GM21526 (cell line): Measurements from ENCODE around the gene FZR1.

Experiments used
- ATAC-seq: cut with Tn5 transposase; IDR thresholded peaks from one replicate; pipeline ENCODE4 v1.9.1; 2021; ENCODE audit warnings: moderate library complexity; ENCODE audit not compliant: unreplicated experiment, low FRiP score

The FZR1 gene

DNA sequence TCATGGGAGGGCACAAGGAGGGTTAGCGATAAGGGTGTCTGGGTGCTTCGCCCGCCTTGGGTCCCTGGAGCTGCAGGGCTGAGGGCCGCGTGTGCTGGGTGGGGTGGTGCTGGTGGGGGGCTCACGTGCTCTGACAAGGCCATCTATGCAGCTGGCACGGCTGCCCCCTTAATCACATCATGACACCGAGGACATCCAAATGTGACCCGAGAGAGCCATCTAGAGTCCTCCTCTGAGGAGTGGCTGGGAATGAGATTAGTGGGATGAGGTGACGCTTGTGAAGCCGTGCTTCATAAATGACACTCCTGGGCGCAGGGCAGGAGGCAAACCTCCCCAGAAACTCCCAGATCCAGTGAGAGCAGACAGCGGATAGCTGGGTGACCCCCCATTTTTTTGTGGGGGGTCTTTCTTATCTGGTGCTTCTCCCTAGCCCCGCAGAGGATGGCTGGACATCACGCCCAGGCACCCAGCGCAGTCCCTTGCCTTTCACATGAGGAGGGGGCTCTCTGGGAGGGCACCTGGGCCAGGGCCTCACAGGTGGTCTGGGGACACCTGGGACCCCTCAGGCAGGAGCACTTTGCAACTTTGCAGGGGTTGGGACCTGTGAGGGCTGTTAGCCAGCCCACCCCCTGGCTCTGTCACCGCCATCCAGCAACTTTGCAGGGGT lies 6.6 kb downstream of the FZR1 start:
- no peak for ATAC-seq

DNA sequence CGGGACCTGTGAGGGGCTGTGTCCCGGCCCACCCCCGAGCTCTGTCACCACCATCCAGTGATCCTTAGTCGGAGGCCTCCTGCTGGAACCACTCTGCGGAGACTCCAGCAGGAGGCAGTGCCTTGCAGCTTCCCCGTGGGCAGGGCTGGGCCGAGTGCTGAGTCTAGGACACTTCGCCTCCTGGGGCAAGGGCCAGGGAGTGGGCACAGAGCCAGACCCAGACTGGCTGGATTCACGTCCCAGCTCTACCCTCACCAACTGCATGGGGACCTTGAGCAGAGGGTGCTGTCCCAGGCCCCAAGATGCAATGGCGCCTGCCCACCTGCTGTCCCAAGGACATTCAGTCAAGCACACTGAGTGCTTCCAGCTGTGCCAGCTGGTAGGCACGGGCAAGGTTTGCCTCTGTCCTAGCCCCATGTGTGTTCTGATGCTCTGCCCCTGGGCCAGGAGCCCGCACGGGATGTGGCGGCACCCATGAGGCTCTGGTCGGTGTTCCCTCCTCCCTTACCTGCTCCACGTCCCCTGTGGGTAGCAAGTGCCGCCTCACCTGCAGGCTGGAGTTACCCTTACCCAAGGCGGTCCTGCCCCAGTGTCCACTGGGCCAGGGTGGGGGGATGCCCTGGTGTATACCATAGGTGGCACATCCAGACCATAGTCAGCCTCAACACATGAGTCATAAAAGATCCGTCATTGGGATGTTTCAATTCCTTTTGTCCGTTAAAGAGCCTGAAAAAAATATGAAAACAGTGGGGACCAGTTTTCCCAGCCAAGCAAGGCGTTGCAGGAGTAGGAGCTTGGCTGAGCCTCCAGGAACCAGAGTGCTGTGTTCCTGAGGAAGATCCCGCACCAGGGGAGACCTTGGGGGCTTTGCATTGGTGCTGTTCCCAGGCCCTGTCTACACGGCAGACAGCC lies 7.4 kb downstream of the FZR1 start:
- ATAC-seq: no peak

- ATAC-seq: no peak
These were observed 8.8 kb downstream of the FZR1 start for GRCh38 chr19:3514930-3515329.

GRCh38 chr19:3515891-3516422 lies 9.8 kb downstream of the FZR1 start:
- no peak for ATAC-seq

DNA sequence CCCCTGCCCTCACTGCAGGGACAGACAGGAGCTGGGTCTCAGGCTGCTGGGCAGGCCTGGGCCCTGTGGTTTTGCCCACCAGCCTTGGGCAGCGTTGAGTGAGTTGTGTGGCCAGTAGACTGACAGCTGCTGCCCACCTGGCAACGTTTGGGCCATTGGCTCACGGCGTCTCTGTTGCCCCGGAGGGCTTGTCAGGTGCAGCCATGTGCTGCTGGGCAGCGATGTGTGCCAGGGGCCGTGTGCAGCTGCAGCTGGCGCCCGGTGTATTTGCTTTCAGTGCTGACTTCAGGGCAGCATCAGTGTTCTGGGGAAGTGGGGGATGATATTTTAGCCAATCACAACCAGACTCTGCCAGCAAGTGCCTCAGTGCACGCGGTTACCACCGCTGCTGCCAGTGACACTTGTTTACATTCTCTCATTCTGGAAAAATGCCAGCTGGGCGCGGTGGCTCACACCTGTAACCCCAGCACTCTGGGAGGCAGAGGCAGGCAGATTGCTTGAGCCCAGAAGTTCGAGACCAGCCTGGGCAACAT lies 10.6 kb downstream of the FZR1 start:
- ATAC-seq: no peak

- no peak for ATAC-seq
These were observed 11.5 kb downstream of the FZR1 start for GRCh38 chr19:3517638-3518037.

- ATAC-seq: no peak
These were observed 12.1 kb downstream of the FZR1 start for GRCh38 chr19:3518255-3518654.

- no peak for ATAC-seq
These were observed 12.5 kb downstream of the FZR1 start for GRCh38 chr19:3518659-3519058.

GRCh38 chr19:3519126-3519525 lies 13.0 kb downstream of the FZR1 start:
- no peak for ATAC-seq

DNA sequence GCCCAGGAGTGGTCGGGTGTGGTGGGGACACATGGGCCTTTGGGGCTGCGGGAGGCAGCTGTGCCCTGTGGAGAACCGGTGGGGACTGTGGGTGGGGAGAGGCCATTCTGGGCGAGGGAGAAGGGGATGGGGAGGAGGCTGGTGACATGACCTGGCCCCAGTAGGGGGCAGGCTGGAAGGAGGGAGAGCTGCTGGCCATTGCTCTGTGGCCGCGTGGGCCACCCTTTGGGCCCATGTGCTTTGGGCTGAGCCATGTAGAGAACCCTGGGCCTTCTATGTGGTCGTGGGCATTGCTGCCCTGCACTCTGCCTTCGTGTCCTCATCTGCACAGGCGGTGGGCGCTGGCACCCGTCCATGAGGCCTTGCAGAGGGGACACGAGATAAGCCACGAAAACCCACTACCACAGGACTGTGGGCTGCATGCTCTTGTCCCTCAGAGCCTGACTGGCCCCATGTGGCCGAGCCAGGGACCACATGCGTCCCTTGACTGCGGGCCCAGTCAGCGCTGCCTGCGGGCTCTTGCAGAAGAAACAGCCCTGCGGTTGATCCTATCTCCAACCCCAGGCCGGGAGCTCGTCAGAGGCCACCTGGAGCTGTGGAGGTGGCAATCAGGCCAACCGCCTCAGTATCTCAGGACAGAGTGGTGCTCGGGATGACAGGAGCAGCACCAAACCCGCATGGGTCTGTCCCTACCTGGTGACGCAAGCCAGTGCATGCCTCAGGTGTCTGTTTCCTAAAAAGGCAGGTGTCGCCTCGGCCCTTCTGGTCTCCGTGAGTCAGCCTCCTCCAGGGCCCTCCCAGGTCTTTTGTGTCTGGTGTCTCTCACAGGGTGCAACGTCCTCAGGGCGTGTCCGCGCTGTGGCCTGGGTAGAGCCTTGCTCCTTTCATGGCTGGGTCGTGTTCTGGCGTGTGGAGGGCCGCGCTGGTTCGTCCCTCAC lies 14.3 kb downstream of the FZR1 start:
- ATAC-seq: no peak

GRCh38 chr19:3521104-3521445 lies 15.0 kb downstream of the FZR1 start:
- no peak for ATAC-seq

DNA sequence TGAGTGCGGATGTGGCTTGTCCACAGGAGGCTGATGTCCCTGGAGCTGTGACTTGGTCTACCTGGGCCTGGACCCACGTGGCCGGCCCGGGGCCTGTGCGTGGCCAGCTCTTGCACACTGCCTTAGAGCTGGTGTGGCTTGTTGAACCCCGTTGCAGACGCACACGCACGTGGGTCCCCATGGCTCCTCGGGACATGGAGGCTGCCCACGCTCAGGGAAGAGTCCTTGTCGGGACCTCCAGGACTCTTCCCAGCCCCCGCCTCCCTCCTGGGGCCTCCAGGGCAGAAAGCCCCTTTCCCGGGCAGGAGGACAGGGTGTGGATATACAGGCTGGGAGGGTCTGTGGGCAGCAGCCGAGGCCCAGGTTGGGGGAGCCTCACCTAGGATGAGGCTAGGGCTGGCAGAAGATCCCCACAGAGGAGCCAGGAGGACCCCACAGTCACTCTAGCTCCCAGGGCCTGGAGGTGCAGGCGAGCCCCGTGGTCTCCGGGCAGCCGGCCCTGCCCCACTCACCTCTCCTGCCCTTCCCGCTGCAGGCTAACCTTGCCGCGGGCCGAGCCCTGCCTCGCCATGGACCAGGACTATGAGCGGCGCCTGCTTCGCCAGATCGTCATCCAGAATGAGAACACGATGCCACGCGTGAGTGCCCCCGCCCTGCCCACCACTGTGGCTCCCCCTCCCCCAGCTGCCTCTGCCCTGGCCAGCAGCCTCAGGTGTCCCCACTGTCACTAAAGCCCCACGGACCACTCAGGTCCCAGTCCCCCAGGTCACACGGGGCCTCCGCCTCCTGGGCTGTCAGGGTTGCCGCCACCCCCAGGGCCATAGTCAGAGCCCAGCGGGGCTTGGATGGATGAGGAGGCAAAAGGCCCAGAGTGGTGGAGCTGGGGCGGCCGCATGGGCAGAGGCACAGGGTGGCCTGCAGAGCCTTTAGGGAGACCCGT lies 16.6 kb downstream of the FZR1 start:
- ATAC-seq: no peak

DNA sequence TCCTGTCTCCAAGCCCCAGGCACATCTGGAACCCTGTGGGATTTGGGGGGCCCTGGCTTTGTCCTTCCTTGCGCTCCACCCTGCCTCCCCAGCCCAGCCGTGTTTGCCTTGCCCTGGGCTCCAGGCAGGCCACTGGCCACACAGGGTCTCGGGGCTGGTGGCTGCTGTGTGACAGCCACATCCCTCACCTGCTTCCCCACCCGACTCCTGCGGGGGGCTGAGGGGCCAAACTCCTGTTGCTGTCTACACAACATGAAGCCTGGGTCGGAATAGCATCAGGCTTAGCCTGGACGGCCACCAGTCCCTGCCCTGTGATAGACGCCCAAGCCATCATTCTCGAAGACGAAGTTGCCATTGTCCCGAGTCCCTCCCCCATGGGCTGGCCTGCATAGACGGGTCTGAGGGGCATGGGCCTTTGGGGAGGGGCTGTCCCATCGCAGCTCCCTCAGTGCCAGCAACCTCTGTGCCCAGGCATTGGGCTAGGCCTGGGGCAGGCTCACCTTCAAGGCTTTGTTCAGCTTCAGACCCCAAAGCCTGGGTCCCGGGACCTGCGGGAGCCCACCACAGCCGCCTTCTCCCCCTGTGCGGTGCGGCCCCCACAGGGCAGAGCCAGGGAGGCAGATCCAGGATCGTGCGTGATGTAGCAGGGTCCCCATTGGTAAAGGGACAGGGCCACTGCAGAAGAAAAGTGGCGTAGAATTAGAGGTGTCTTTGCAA lies 17.4 kb downstream of the FZR1 start:
- ATAC-seq: no peak

DNA sequence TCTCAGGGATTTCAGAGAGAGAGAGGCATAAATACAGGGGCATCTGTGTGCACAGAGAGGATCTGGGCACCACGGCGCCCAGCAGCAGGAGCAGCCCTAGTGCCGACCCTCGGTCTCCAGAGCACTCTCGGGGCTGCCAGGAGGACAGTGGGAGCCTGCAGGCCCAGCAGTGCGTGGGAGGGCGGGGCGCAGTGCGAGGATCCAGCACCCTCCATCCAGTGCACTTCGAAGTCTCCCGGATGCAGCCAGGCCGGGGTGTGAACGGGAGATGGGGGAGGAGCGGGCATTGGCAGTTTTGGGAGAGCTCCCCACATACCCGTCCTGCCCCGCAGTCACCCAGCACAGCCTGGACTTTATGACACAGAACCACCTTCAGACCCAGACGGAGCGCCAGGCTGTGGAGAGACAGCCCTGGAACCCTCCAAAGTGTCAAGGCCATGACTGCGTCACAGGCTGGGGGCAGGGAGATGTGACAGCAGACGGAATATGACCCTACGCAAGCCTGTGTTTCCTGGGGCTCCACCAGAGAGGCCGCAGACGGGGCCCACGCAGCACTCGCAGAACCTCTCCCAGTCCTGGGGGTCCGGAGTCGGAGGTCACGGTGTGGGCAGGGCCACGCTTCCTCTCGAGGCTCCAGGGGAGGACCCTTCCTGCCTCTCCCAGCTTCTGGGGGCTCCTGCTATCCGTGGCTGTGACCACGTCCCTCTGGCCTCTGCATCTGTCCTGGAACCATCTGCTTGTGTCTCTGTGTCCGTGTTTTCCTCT lies 18.1 kb downstream of the FZR1 start:
- no peak for ATAC-seq

DNA sequence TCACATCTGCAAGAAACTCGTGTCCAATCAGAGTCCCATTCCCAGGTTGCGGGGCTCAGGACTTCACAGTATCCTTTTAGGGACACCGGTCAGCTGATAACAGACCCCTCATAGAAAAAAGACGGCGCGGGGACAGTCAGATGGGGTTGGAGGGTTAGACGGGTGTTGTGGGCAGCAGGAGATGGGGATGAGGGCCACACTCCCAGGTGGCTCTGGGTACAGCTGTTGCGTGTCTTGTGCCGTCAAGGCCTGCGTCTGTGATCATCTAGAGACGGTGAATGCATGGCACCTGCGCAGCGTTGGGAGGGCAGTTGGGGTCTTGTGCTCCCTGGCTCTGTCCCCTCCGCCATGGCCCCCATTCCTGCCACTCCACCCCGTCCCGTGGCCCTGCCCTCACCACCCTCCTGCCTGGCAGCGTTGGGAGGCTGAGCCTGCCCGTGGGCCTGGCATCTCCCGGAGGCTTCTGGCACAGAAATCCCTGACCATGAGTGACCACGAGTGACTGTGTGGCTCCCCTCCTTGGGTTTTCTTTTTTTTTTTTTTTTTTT lies 18.9 kb downstream of the FZR1 start:
- ATAC-seq: no peak

DNA sequence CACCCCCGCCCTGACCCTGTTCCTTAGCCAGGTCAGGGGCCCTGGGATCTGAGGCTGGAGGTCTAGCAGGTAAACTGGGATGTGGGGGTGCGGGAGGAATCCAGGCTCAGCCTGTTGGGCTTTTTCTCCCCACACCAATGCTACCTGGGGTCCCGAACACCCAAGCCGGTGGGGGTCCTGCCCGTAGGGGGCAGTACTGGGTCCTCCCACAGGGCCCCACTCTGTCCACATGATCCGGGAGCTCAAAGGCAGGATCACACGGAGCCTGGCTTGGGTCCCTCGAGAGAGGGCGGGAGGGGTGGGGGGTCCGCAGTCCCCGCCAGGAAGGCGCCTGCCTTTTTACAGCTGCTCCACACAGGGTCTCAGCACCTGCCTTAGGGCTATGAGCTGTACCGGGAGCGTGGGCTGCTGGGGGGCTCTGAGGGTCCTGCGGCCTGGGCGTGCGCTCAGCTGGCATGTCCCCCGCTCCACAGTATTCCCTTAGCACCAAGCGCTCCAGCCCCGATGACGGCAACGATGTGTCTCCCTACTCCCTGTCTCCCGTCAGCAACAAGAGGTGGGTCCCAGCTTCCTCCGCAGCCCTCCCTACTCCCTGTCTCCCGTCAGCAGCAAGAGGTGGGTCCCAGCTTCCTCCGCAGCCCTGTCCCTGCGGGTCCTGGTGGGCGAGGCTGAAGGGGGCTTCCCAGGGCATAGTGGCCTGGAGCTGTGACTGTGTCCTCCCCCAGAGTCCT lies 20.6 kb downstream of the FZR1 start:
- ATAC-seq: no peak

DNA sequence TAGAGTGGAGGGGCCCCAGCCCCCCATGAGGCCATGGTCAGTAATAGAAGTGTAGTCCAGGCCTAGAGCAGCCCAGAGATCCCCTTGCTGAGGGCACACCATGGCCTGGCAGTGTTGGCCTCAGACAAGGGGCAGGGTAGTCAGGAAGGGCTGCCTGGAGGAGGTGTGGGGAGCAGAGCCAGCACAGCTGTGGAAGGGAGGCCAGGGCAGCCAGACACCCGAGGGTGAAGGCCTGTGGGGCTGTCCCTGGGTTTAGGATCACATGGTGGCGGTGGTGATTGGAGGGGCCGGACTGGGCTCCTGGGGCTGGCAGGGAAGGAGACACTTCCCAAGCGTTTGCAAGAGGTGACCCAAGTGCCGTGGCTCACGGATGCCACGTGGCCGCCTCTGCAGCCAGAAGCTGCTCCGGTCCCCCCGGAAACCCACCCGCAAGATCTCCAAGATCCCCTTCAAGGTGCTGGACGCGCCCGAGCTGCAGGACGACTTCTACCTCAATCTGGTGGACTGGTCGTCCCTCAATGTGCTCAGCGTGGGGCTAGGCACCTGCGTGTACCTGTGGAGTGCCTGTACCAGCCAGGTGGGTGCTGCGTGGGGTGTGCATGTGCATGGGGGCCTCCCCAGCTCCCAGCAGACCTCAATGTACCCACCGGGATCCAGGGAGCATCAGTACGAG lies 21.3 kb downstream of the FZR1 start:
- no peak for ATAC-seq
